Measurements from ENCODE around the gene OGDH.

GRCh38 chr7:44678101-44678470, 71.7 kb downstream of the OGDH start:
- TF ChIP-seq EP300 (IDR thresholded peaks at IDR 0.05; ENCODE audit: borderline replicate concordance) (no peak), CEBPB (IDR thresholded peaks at IDR 0.05) (no peak), RAD21 (IDR thresholded peaks at IDR 0.05; ENCODE audit: low read depth) (no peak), YY1 (IDR thresholded peaks at IDR 0.05; ENCODE audit: low read depth) (no peak), REST (IDR thresholded peaks at IDR 0.05; ENCODE audit: low read depth) (no peak), NFIC (IDR thresholded peaks at IDR 0.05) (no peak), ZBTB7A (IDR thresholded peaks at IDR 0.05; ENCODE audit: low read depth) (no peak), MAX (IDR thresholded peaks at IDR 0.05) (no peak), EGR1 (IDR thresholded peaks at IDR 0.05) (no peak), TEAD4 (IDR thresholded peaks at IDR 0.05) (no peak), TAF1 (IDR thresholded peaks at IDR 0.05; ENCODE audit: low read depth) (no peak), CREB1 (IDR thresholded peaks at IDR 0.05; ENCODE audit: low read depth) (no peak), FOXM1 (IDR thresholded peaks at IDR 0.05; ENCODE audit: borderline replicate concordance, low read depth) (no peak), TCF12 (IDR thresholded peaks at IDR 0.05; ENCODE audit: low read depth) (no peak)
